CD14-positive monocyte (primary cell): ENCODE measurements around the gene TRIM65. TPM values are rescaled to one million over a fixed set of nuclear protein-coding genes. Genes with fewer than 3 reads are reported as not detected.

Experiments
- DNase-seq, 3 donors: peaks; one replicate each; pipeline ENCODE4 v3.0.0-alpha.2; 2011 to 2022
- H2AFZ ChIP-seq: 2 replicates; pipeline ENCODE4 v1.6.0; 2012; ENCODE audit warnings: mild to moderate bottlenecking, low read depth, low read length, inconsistent platforms; ENCODE audit not compliant: insufficient read depth, poor library complexity, severe bottlenecking
- H3K27ac ChIP-seq, 2 donors: 1 replicate in 1 of 2; 2 replicates in 1 of 2; pipeline ENCODE4 v1.5.1; 2012 to 2013; ENCODE audit warnings: low read length in 2 of 2, control low read depth in 1 of 2, inconsistent platforms in 1 of 2, low read depth in 1 of 2, mild to moderate bottlenecking in 1 of 2
- H3K27me3 ChIP-seq, 2 donors: one replicate each; pipeline versions ENCODE4 v1.6.0 to v1.6.1; 2011 to 2013; ENCODE audit warnings: low read length in 2 of 2; ENCODE audit not compliant: control insufficient read depth in 2 of 2, insufficient read depth in 2 of 2
- H3K36me3 ChIP-seq, 2 donors: replicated peaks in 1 of 2; 1 replicate in 1 of 2; 2 replicates in 1 of 2; pipeline versions ENCODE4 v1.5.1 to v1.6.1; 2012 to 2013; ENCODE audit warnings: low read length in 2 of 2, control low read depth in 1 of 2, inconsistent platforms in 1 of 2, mild to moderate bottlenecking in 1 of 2; ENCODE audit not compliant: insufficient read depth in 2 of 2, control insufficient read depth in 1 of 2
- H3K4me1 ChIP-seq, 2 donors: 1 replicate in 1 of 2; 2 replicates in 1 of 2; pipeline versions ENCODE4 v1.5.1 to v1.6.1; 2012 to 2013; ENCODE audit warnings: low read length in 2 of 2, control low read depth in 1 of 2, inconsistent platforms in 1 of 2, mild to moderate bottlenecking in 1 of 2, moderate library complexity in 1 of 2; ENCODE audit not compliant: insufficient read depth in 2 of 2, control insufficient read depth in 1 of 2
- H3K4me2 ChIP-seq: replicated peaks from 2 replicates; pipeline ENCODE3; 2012; ENCODE audit warnings: low read length, moderate library complexity, mild to moderate bottlenecking; ENCODE audit not compliant: poor library complexity, severe bottlenecking; ENCODE audit errors: extremely low read depth
- H3K4me3 ChIP-seq, 3 experiments: fragments of 200-600 bp in 1 of 3; sonication (generic) in 1 of 3; replicated peaks in 1 of 3; 1 replicate in 2 of 3; 2 replicates in 1 of 3; pipeline ENCODE4 v1.5.1; 2011 to 2013; ENCODE audit warnings: low read length in 3 of 3, mild to moderate bottlenecking in 3 of 3, control low read depth in 2 of 3, low read depth in 2 of 3, inconsistent platforms in 1 of 3, moderate library complexity in 1 of 3
- H3K79me2 ChIP-seq: 2 replicates; pipeline ENCODE4 v1.6.0; 2012; ENCODE audit warnings: mild to moderate bottlenecking, control low read depth, inconsistent platforms, low read length, moderate library complexity; ENCODE audit not compliant: insufficient read depth
- H3K9ac ChIP-seq: 2 replicates; pipeline ENCODE4 v1.6.0; 2017; ENCODE audit warnings: low read length, mild to moderate bottlenecking; ENCODE audit not compliant: insufficient read depth, poor library complexity, severe bottlenecking
- H3K9me3 ChIP-seq, 2 donors: replicated peaks in 1 of 2; 1 replicate in 1 of 2; 2 replicates in 1 of 2; pipeline versions ENCODE4 v1.5.1 to v1.6.1; 2012 to 2013; ENCODE audit warnings: low read length in 2 of 2, control low read depth in 1 of 2; ENCODE audit not compliant: control insufficient read depth in 1 of 2, insufficient read depth in 1 of 2
- H4K20me1 ChIP-seq: 2 replicates; pipeline ENCODE4 v1.6.0; 2012; ENCODE audit warnings: mild to moderate bottlenecking, low read length, control low read depth, moderate library complexity; ENCODE audit not compliant: insufficient read depth
- H3K27ac Mint-ChIP-seq, 7 donors: one replicate each; pipeline ENCODE4 v1.8.0; 2020; ENCODE audit warnings: mild to moderate bottlenecking in 7 of 7, mixed read lengths in 7 of 7, moderate library complexity in 6 of 7, inconsistent platforms in 2 of 7
- H3K27me3 Mint-ChIP-seq, 3 donors: one replicate each; pipeline ENCODE4 v1.8.0; 2021 to 2022; ENCODE audit warnings: low read depth in 3 of 3, mild to moderate bottlenecking in 3 of 3, mixed read lengths in 3 of 3, moderate library complexity in 3 of 3, inconsistent platforms in 1 of 3
- H3K36me3 Mint-ChIP-seq, 2 donors: one replicate each; pipeline ENCODE4 v1.8.0; 2020; ENCODE audit warnings: mixed read lengths in 2 of 2, inconsistent platforms in 1 of 2, mild to moderate bottlenecking in 1 of 2
- H3K4me1 Mint-ChIP-seq: one replicate; pipeline ENCODE4 v1.8.0; 2020; ENCODE audit warnings: mild to moderate bottlenecking, mixed read lengths
- H3K4me3 Mint-ChIP-seq, 2 donors: one replicate each; pipeline ENCODE4 v1.8.0; 2020; ENCODE audit warnings: mild to moderate bottlenecking in 2 of 2, mixed read lengths in 2 of 2, moderate library complexity in 1 of 2
- H3K9me3 Mint-ChIP-seq, 7 donors: one replicate each; pipeline ENCODE4 v1.8.0; 2020 to 2022; ENCODE audit warnings: mixed read lengths in 7 of 7, mild to moderate bottlenecking in 6 of 7, moderate library complexity in 6 of 7, inconsistent platforms in 2 of 7
- CTCF ChIP-seq: fragments of 200-600 bp; IDR thresholded peaks from one replicate; pipeline ENCODE4 v1.8.0; 2022; ENCODE audit warnings: antibody characterized with exemption, mild to moderate bottlenecking
- WGBS: methylation state at CpG from one replicate; pipeline ENCODE4 v1.1.5; 2013; ENCODE audit warnings: missing lambda C conversion rate; ENCODE audit not compliant: insufficient coverage; 5-methylcytosine and 5-hydroxymethylcytosine counted together
- intact Hi-C, 2 donors: fragments of 100-400 bp; cut with micrococcal nuclease; formaldehyde crosslinking; loops; one replicate each; pipeline versions ENCODE4 v1.15.0 to v1.15.1; 2023
- polyA plus RNA-seq, 3 donors: library from polyadenylated mRNA; depleted of rRNA in 1 of 3; unstranded in 2 of 3; stranded (reverse) in 1 of 3; fragments of 300-500 nt in 2 of 3; fragments of >200 nt in 1 of 3; fragmentation: Illumina TruSeq in 2 of 3; gene quantifications; 1 replicate in 2 of 3; 2 replicates in 1 of 3; pipeline ENCODE4 v1.2.3, GENCODE V29; 2012 to 2021

TRIM65 gene
- polyA plus RNA-seq, 3 donors = 5.6 to 10.4 (median 5.9) TPM

DNA sequence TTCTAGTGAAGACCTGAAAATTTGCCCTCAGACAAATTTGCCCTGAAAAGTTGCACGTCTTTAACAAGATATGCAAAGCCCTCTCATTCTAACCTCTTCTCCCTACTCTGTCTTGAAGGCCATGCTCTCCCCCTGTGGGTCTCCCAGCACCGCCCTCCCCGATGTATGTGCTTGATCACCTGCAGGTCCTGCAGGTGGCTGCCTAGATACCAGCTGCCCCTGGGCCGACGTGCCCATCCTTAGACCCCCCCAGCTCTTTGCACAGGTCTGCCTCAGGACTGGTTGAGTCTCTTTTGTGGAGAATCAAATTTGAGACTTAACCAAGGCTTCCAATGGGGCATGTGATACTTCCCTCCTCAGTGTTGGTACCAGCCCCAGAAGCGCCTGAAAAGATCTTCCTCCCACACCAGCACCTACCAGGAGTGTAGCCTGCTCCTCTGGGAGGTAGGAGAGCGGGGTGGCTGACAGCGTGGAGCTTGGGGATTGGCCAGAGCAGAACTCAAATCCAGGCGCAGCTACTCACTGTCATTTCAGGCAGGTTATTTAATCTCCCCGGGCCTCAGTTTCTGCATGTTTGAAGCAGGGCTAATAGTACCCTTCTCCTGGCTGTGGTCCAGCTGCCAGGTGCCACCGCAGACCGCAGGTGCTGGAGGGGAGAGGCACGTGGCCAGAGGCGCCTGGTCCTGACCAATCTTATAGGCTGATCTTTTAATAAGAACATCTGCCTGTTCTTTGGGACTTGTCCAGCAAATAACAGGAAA lies 12.5 kb upstream of the TRIM65 start:
- Histone ChIP-seq H3K4me3 (no peak overlapping the region), H3K79me2 (peaks cover 2% of the 10 kb centered on the region), H2AFZ (no peak overlapping the region), H3K27ac (no peak overlapping the region), H3K9ac (no peak overlapping the region), H4K20me1 (no peaks in the 10 kb centered on the region), H3K36me3 (no peaks in the 10 kb centered on the region), H3K27me3 (no peaks in the 10 kb centered on the region), H3K4me2 (no peak overlapping the region), H3K9me3 (no peaks in the 10 kb centered on the region), H3K4me1 (peaks cover 13 to 17% of the 10 kb centered on the region in 2 donors)
- no peak for TF ChIP-seq CTCF
- DNase-seq = no peak
- peaks cover 0 to 2% (median 0%) of the 10 kb centered on the region in 7 donors for H3K9me3 Mint-ChIP-seq
- peaks cover 0 to 3% (median 2%) of the 10 kb centered on the region in 3 donors for H3K27me3 Mint-ChIP-seq
- WGBS = 92% methylated on average over 9 of the region's 14 CpGs
- intact Hi-C loops = no loop called here
- H3K4me3 Mint-ChIP-seq = no peak overlapping the region
- no peak overlapping the region for H3K27ac Mint-ChIP-seq
- H3K4me1 Mint-ChIP-seq = peaks cover 13% of the 10 kb centered on the region
- H3K36me3 Mint-ChIP-seq = no peaks in the 10 kb centered on the region

- intact Hi-C loops = no loop called here
These were observed 11.4 kb upstream of the TRIM65 start for GRCh38 chr17:75908201-75908600.

More at GRCh38 chr17:75908201-75908600, 11.4 kb upstream of the TRIM65 start:
- no peak for DNase-seq
- Histone ChIP-seq H3K4me3 (no peak overlapping the region), H3K4me2 (no peak overlapping the region), H3K9ac (no peak overlapping the region), H3K79me2 (peaks cover 13% of the 10 kb centered on the region), H3K4me1 (peaks cover 19 to 23% of the 10 kb centered on the region in 2 donors), H3K27ac (no peak overlapping the region), H2AFZ (no peak overlapping the region), H3K9me3 (no peaks in the 10 kb centered on the region), H3K36me3 (no peaks in the 10 kb centered on the region), H3K27me3 (no peaks in the 10 kb centered on the region), H4K20me1 (no peaks in the 10 kb centered on the region)
- TF ChIP-seq CTCF = no peak
- WGBS = 92% methylated on average over 5 of the region's 6 CpGs
- Mint-ChIP-seq H3K27me3 (peaks cover 0 to 3% (median 2%) of the 10 kb centered on the region in 3 donors), H3K27ac (no peak overlapping the region), H3K9me3 (no peaks in the 10 kb centered on the region), H3K4me1 (peaks cover 15% of the 10 kb centered on the region), H3K4me3 (no peak overlapping the region), H3K36me3 (no peaks in the 10 kb centered on the region)
